Fibroblast of the aortic adventitia (primary cell): Measurements from ENCODE around the gene EFEMP2. TPM values are rescaled to one million over a fixed set of nuclear protein-coding genes. Genes with fewer than 3 reads are reported as not detected.

Experiments used
- DNase-seq: peaks from one replicate; pipeline ENCODE4 v3.0.0-alpha.2; 2010; ENCODE audit warnings: low read depth
- H3K4me3 ChIP-seq: 2 replicates; pipeline ENCODE4 v1.5.1; 2011; ENCODE audit warnings: low read depth, mild to moderate bottlenecking, control low read depth, low read length, moderate library complexity
- CTCF ChIP-seq: IDR thresholded peaks from 2 replicates; pipeline ENCODE4 v1.5.1; 2011; ENCODE audit warnings: mild to moderate bottlenecking, low read length, control low read depth, inconsistent platforms; ENCODE audit not compliant: insufficient read depth
- total RNA-seq: library from RNA; depleted of rRNA; stranded (reverse); fragments of >200 nt; gene quantifications from 2 replicates; pipeline ENCODE4 v1.2.3, GENCODE V29; 2012; ENCODE audit warnings: low replicate concordance

EFEMP2 gene
- total RNA-seq, 1 donor, result 105 TPM

GRCh38 chr11:65873318-65874156 lies 937 bp upstream of the EFEMP2 start:
- peak; percentile 91 for DNase-seq
- H3K4me3 ChIP-seq, result peak overlapping the region; percentile 67
- no peak for TF ChIP-seq CTCF

- no peak for DNase-seq
- TF ChIP-seq CTCF, result peak; percentile 43
- H3K4me3 ChIP-seq, result peak overlapping the region; percentile 67
These were observed 620 bp downstream of the EFEMP2 start for GRCh38 chr11:65871811-65872548.

- H3K4me3 ChIP-seq, result peak overlapping the region; percentile 67
- no peak for DNase-seq
- TF ChIP-seq CTCF, result no peak
These were observed 1.6 kb downstream of the EFEMP2 start for GRCh38 chr11:65870706-65871681.

- TF ChIP-seq CTCF, result no peak
- no peak for DNase-seq
- no peak overlapping the region for H3K4me3 ChIP-seq
These were observed 2.3 kb downstream of the EFEMP2 start for GRCh38 chr11:65870307-65870658.

- TF ChIP-seq CTCF, result no peak
- DNase-seq, result no peak
- H3K4me3 ChIP-seq, result no peak overlapping the region
These were observed 2.8 kb downstream of the EFEMP2 start for GRCh38 chr11:65869643-65870306.

GRCh38 chr11:65868907-65869306 lies 3.7 kb downstream of the EFEMP2 start:
- no peak for TF ChIP-seq CTCF
- H3K4me3 ChIP-seq, result no peak overlapping the region
- DNase-seq, result no peak
